Esophagus mucosa (tissue), 1 donor: Measurements from ENCODE around the gene PMS2. TPM values are rescaled to one million over a fixed set of nuclear protein-coding genes. Genes with fewer than 3 reads are reported as not detected.
"Not testable (repeated sequence)": the region's sequence is repeated elsewhere in the genome, so short reads cannot be mapped to it uniquely, and the experiment has no call there.

Experiments
- ATAC-seq: fragments of 200-7000 bp; cut with Tn5 transposase; one replicate; pipeline ENCODE4 v1.9.1; 2020
- total RNA-seq: library from RNA; stranded (reverse); gene quantifications from one replicate; pipeline ENCODE4 v1.2.4, GENCODE V29; 2023
- donor health status: DM: yes; HTN: yes; CAD: no.

Gene PMS2, protein sequence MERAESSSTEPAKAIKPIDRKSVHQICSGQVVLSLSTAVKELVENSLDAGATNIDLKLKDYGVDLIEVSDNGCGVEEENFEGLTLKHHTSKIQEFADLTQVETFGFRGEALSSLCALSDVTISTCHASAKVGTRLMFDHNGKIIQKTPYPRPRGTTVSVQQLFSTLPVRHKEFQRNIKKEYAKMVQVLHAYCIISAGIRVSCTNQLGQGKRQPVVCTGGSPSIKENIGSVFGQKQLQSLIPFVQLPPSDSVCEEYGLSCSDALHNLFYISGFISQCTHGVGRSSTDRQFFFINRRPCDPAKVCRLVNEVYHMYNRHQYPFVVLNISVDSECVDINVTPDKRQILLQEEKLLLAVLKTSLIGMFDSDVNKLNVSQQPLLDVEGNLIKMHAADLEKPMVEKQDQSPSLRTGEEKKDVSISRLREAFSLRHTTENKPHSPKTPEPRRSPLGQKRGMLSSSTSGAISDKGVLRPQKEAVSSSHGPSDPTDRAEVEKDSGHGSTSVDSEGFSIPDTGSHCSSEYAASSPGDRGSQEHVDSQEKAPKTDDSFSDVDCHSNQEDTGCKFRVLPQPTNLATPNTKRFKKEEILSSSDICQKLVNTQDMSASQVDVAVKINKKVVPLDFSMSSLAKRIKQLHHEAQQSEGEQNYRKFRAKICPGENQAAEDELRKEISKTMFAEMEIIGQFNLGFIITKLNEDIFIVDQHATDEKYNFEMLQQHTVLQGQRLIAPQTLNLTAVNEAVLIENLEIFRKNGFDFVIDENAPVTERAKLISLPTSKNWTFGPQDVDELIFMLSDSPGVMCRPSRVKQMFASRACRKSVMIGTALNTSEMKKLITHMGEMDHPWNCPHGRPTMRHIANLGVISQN
- total RNA-seq: 9.5 TPM

DNA sequence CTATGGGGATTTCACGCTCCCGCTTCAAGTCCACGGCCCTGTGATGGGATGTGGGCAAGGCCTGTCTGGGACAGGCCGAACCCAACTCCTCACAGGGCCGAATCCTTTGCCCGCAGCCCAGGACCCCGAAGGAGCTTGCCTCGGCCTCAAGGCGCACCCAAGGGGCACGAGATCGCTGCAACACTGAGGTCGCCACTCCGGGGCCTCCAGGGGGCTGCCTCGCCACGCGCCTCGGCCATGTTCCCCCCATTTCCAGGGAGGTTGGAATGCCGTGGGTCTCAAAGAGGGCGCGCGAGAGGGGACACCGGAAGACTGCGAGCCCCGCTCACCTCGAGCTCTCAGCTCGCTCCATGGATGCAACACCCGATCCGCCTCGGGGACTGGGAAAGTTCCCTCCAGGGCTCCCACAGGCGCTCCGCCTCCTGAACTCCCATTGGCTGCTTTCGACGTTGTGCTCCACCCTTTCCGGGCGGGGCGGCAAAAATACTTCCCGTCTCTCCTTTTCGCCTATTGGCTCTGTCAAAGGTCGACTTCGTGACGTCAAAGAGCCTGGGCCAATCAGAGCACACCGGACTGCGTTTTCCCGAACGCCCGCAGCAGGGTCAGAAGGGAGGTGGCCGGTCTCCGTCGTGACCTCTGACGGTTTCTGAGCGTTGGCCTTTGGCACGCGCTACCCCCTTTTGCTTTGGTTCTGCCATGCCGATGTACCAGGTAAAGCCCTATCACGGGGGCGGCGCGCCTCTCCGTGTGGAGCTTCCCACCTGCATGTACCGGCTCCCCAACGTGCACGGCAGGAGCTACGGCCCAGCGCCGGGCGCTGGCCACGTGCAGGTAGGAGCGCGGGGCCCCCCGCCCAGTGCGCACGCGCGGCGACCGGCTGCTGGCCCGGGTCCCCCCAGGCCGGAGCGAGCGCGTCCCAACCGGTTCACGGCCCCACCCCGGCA lies at the start of gene PMS2, which contains the start of gene AIMP2:
TSS of gene PMS2 (minus strand) at position 382 of the 944 bp plus-strand sequence. CDS start at position 352, 30 bp downstream.
TSS of gene AIMP2 (plus strand) at position 605 of the 944 bp plus-strand sequence. CDS start at position 697, 92 bp downstream.
- peak; percentile 94 for ATAC-seq

DNA sequence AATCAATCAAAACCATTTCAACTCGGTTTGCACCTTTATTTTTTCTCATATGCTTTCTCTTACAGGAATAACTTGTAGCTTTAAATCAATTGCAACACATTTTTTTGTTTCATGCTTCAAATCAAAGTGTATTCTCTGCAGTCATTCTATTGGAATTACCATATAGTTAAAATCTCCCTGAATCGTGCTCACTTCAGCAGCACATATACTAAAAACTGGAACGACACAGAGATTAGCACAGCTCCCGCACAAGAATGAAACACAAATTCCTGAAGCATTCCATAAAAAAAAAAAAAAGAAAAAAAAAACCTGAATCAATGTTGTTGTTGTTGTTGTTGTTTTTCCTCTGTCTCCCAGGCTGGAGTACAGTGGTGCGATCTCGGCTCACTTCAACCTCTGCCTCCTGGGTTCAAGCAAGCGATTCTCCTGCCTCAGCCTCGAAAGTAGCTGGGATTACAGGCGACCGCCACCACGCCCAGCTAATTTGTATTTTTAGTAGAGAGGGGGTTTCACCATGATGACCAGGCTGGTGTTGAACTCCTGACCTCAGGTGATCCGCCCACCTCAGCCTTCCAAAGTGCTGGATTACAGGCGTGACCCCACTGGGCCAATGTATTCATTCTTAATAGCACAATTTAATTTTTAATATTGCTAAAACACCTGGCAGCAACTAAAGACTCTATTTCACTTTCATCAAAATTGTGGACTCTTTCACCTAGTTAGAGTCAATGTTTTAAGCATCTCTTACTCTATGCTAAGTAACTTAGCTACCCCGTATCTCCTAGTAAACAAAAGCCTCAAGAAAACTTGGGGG lies 48.7 kb upstream of the PMS2 start:
- ATAC-seq: no peak

GRCh38 chr7:6056616-6057015 lies 47.8 kb upstream of the PMS2 start:
- ATAC-seq: no peak

- ATAC-seq: not testable (repeated sequence)
Measured at GRCh38 chr7:6051185-6051584, 42.3 kb upstream of the PMS2 start.

- ATAC-seq: no peak
Measured at GRCh38 chr7:6049780-6050179, 40.9 kb upstream of the PMS2 start.

DNA sequence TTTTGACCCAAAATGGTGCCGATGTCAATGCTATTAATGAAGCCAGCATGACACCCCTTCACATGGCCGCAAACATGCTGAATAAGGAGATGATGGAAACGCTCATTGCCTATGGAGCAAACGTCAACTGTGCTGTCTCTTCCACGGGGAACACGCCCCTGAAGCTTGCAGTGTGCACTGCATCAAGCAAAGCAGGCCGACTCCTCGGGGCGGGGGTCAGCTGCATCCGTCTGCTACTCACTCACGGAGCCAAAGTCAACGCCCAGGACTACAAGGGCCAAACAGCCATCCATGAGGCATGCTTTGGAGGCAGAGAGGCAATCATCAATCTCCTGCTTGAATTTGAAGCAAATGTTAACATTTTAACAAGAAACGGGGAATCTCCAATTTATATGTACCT lies 26.8 kb upstream of the PMS2 start:
- no peak for ATAC-seq

GRCh38 chr7:6035165-6035564 lies 26.3 kb upstream of the PMS2 start:
- no peak for ATAC-seq

GRCh38 chr7:6032641-6033040 lies 23.8 kb upstream of the PMS2 start:
- ATAC-seq: no peak

GRCh38 chr7:6032167-6032566 lies 23.3 kb upstream of the PMS2 start:
- ATAC-seq: no peak

DNA sequence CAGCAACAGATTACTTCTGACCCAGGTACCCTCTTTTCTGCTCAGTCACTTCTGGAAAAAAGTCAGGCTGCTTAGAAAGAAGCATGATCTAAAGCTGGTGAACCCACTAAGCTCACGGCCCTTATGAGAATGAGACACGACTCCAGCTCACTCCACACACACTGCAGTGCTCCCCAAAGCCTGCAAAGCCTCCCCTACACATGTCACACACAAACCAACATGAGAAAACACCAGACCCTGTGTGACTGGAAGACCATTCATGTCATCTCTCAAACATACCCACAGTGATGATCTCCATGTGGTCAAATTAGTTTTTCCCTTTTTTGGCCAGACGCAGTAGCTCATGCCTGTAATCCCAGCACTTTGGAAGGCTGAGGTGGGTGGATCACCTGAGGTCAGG lies 22.7 kb upstream of the PMS2 start:
- no peak for ATAC-seq

GRCh38 chr7:6030988-6031387 lies 22.1 kb upstream of the PMS2 start, which contains the start of gene ANKRD61:
ANKRD61 (plus strand) TSS chr7:6031376; CDS start chr7:6031376, 0 bp downstream.
- no peak for ATAC-seq

GRCh38 chr7:6028563-6028962 lies 19.7 kb upstream of the PMS2 start:
- no peak for ATAC-seq

- no peak for ATAC-seq
Measured at GRCh38 chr7:6027806-6028365, 19.0 kb upstream of the PMS2 start.

GRCh38 chr7:6026820-6027311 lies 18.0 kb upstream of the PMS2 start:
- ATAC-seq: peak; percentile 5

DNA sequence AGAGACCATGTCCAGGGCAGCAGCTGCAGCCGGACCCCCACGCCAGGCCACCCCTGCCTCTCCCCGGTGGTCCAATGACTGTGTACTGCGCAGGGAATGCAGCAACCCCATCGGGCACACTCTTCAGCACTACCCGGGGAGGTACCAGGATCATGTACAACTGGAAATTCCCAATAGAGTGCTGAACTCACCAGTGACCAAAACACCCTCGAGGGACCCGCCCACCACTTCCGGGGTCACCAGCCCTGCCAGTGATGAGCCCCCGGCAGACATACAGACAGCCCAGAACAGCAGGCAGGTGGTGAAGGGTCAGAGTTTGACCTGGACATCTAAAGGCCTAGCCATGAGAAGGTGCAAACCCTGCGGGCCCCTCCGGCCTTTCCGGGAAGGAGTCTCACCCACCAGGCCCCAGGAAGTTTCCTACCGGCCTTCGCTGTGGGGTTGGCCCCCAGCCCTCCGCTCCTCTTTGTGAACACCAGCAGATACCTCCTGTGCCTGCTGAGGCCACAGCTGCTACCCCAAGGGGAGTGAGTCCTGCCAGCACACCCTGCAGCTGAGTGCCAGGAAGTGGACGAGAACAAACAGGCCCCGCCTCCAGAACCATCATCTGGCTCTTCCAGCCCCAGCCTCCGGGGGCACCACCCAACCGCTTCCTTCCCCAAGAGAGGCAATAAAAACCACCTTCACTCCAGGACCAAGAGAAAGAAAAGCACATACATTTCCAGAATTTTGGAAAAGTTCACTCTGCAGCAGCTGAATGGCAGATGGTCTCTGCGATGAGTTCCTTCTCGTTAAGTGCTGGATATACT lies 17.4 kb upstream of the PMS2 start:
- ATAC-seq: peak; percentile 83

DNA sequence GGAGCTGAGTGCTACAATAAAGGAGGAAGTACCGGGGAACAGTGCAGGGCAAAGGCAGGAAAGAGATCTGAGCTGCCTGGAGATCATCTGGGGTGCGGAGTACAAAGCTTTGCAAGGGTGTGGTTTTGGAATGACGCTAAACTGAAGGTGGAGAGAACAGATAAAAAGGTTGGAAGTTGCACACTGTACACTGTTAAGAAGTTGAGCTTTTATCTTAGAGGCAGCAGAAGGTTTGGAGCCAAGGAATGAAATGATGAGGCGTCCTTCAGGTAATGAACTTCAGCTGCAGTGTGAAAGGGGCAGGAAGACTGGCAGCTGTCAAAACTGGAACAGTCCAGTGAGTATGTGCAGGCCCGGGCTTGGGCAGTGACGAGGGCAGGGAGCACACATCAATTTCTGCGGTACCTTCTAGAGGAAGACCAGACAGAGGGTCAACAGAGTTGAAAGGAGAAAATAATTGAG lies 15.2 kb upstream of the PMS2 start:
- no peak for ATAC-seq

- no peak for ATAC-seq
Measured at GRCh38 chr7:6022707-6023106, 13.9 kb upstream of the PMS2 start.

DNA sequence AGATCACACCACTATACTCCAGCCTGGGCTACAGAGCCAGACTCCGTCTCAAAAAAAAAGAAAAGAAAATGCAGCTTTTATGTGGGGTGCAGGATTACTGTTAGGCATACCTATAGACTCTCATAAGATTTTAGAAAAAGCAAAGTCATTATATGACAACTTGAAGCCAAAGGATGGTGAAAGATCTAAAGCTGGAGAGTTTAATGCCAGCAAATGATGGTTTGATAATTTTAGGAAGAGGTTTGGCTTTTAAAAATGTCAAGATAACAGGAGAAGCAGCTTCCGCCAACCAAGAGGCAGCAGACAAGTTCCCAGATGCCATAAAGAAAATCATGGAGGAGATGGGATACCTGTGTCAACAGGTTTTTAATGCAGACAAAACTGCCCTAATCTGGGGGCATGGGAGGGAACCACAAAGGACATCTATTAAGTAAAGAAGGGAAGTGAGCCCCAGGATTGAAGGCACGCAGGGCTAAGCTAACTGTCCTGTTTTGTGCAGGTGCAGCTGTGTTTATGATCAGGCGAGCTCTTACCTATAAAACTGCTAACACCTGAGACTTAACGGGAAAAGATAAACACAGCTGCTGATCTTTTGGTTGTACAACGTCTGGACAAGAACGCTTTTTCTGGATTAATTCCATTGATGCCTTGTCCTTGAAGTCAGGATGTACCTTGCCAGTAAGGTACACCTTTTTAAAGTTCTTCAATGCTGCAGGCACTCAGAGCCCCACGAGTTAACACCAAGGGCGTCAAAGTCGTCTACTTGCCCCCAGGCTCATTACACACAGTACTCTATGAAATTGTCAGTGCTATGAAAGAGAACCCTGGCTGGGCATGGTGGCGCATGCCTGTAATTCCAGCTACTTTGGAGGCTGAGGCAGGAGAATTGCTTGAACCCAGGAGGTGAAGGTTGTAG lies 11.8 kb upstream of the PMS2 start:
- no peak for ATAC-seq

DNA sequence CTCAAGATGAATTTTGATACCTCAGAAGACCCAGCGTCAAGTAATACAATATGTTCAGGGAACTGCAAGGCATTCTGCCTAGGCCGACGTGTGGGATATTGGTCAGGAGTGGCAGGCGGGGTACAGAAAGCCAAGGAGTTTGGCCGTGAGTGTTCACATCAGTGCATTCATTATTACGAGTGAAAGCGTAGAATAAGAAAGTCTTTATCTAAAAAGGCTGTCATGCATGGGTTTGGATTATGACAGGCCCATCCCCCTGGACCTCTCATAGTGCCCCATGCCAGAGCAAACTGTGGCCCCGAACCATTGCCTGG lies 7.8 kb upstream of the PMS2 start:
- no peak for ATAC-seq
